Mucosa of stomach (tissue), 1 donor: ENCODE results near the gene KDM8.
A peak's percentile ranks its signal among the peaks of the same experiment; 100 is the strongest.
"Not testable (repeated sequence)": the region's sequence is repeated elsewhere in the genome, so short reads cannot be mapped to it uniquely, and the experiment has no call there.

Source experiments
- H3K27me3 ChIP-seq: one replicate; pipeline ENCODE4 v1.7.0; 2013; ENCODE audit warnings: mild to moderate bottlenecking, low read length; ENCODE audit not compliant: control insufficient read depth, insufficient read depth
- H3K36me3 ChIP-seq: one replicate; pipeline ENCODE4 v1.7.0; 2013; ENCODE audit warnings: low read length; ENCODE audit not compliant: control insufficient read depth, insufficient read depth
- H3K4me1 ChIP-seq: one replicate; pipeline ENCODE4 v1.7.0; 2013; ENCODE audit warnings: mild to moderate bottlenecking, low read length; ENCODE audit not compliant: control insufficient read depth, insufficient read depth
- H3K4me3 ChIP-seq: one replicate; pipeline ENCODE4 v1.7.0; 2013; ENCODE audit warnings: low read length
- H3K9ac ChIP-seq: one replicate; pipeline ENCODE4 v1.7.0; 2013; ENCODE audit warnings: mild to moderate bottlenecking, low read length, moderate library complexity
- H3K9me3 ChIP-seq: one replicate; pipeline ENCODE4 v1.7.0; 2013; ENCODE audit warnings: mild to moderate bottlenecking, low read length, moderate library complexity; ENCODE audit not compliant: control insufficient read depth
- donor health status: Pancreatic carcinoma.

The KDM8 gene

GRCh38 chr16:27258241-27258734 lies 55.0 kb downstream of the KDM8 start:
- Histone ChIP-seq H3K9ac (no peak overlapping the region), H3K9me3 (no peaks in the 10 kb centered on the region), H3K4me1 (peaks cover 6% of the 10 kb centered on the region), H3K36me3 (no peaks in the 10 kb centered on the region), H3K27me3 (no peaks in the 10 kb centered on the region), H3K4me3 (no peak overlapping the region)

- H3K4me1 ChIP-seq = no peaks in the 10 kb centered on the region
Observed at GRCh38 chr16:27259710-27260109, 56.4 kb downstream of the KDM8 start.

GRCh38 chr16:27262904-27263423 lies 59.6 kb downstream of the KDM8 start:
- H3K9me3 ChIP-seq, H3K4me3 ChIP-seq, H3K27me3 ChIP-seq, H3K4me1 ChIP-seq, H3K9ac ChIP-seq, H3K36me3 ChIP-seq: not testable (repeated sequence)

More at GRCh38 chr16:27259710-27260109, 56.4 kb downstream of the KDM8 start:
- H3K9me3 ChIP-seq = no peaks in the 10 kb centered on the region
- no peaks in the 10 kb centered on the region for H3K27me3 ChIP-seq
- no peak overlapping the region for H3K4me3 ChIP-seq
- no peaks in the 10 kb centered on the region for H3K36me3 ChIP-seq
- no peak overlapping the region for H3K9ac ChIP-seq

GRCh38 chr16:27264151-27264550 lies 60.8 kb downstream of the KDM8 start:
- Histone ChIP-seq H3K27me3 (no peaks in the 10 kb centered on the region), H3K9ac (no peak overlapping the region), H3K36me3 (no peaks in the 10 kb centered on the region), H3K4me1 (peaks cover 5% of the 10 kb centered on the region), H3K4me3 (no peak overlapping the region), H3K9me3 (no peaks in the 10 kb centered on the region)

GRCh38 chr16:27265982-27266381 lies 62.7 kb downstream of the KDM8 start:
- H3K4me1 ChIP-seq = peaks cover 5% of the 10 kb centered on the region
- H3K9me3 ChIP-seq = no peaks in the 10 kb centered on the region
- no peak overlapping the region for H3K4me3 ChIP-seq
- H3K27me3 ChIP-seq = no peaks in the 10 kb centered on the region
- H3K36me3 ChIP-seq = no peaks in the 10 kb centered on the region
- H3K9ac ChIP-seq = no peak overlapping the region

- Histone ChIP-seq H3K4me1 (peaks cover 5% of the 10 kb centered on the region), H3K9me3 (no peaks in the 10 kb centered on the region), H3K36me3 (no peaks in the 10 kb centered on the region), H3K9ac (no peak overlapping the region), H3K4me3 (no peak overlapping the region), H3K27me3 (no peaks in the 10 kb centered on the region)
Observed at GRCh38 chr16:27267037-27267677, 63.8 kb downstream of the KDM8 start.

- H3K27me3 ChIP-seq = no peaks in the 10 kb centered on the region
- no peaks in the 10 kb centered on the region for H3K36me3 ChIP-seq
- H3K9me3 ChIP-seq = no peaks in the 10 kb centered on the region
- H3K4me1 ChIP-seq = peaks cover 5% of the 10 kb centered on the region
- H3K9ac ChIP-seq = peak within 1 kb of the TSS; percentile 80
- peak within 1 kb of the TSS; percentile 85 for H3K4me3 ChIP-seq
Observed at GRCh38 chr16:27268376-27269299, 65.3 kb downstream of the KDM8 start, which contains the start of gene NSMCE1. Gene NSMCE1, minus strand, starts transcription at chr16:27268772. Its CDS starts 11,202 bp downstream, at chr16:27257570.

GRCh38 chr16:27269300-27270150 lies 66.2 kb downstream of the KDM8 start:
- Histone ChIP-seq H3K4me1 (peaks cover 5% of the 10 kb centered on the region), H3K4me3 (peak overlapping the region; percentile 85), H3K9me3 (no peaks in the 10 kb centered on the region), H3K9ac (peak overlapping the region; percentile 80), H3K36me3 (no peaks in the 10 kb centered on the region), H3K27me3 (no peaks in the 10 kb centered on the region)

- H3K4me3 ChIP-seq = no peak overlapping the region
- H3K4me1 ChIP-seq = peaks cover 5% of the 10 kb centered on the region
- no peak overlapping the region for H3K9ac ChIP-seq
- no peaks in the 10 kb centered on the region for H3K27me3 ChIP-seq
- no peaks in the 10 kb centered on the region for H3K36me3 ChIP-seq
- no peaks in the 10 kb centered on the region for H3K9me3 ChIP-seq
Observed at GRCh38 chr16:27270349-27270748, 67.0 kb downstream of the KDM8 start.
